ENCODE results near the gene PPP1R1A.

- TF ChIP-seq CTCF (conservative IDR thresholded peaks at IDR 0.05; ENCODE audit: low read depth, low read length) = no peak
- TF ChIP-seq EZH2 (IDR thresholded peaks at IDR 0.05; ENCODE audit: borderline replicate concordance, low read depth, low read length, poor library complexity, severe bottlenecking) = no peak
Observed at GRCh38 chr12:54592316-54592715, 3.9 kb upstream of the PPP1R1A start.
